GM12864 (cell line): ENCODE measurements around the gene C16orf96.

Source experiments
- DNase-seq: peaks from one replicate; pipeline ENCODE4 v3.0.0-alpha.2; 2011; ENCODE audit warnings: low read depth
- H3K4me3 ChIP-seq: 2 replicates; pipeline ENCODE4 v1.5.1; 2011; ENCODE audit warnings: mild to moderate bottlenecking, low read depth, low read length, control low read depth
- TF ChIP-seq, protein P1 (sequence below): IDR thresholded peaks from 2 replicates; pipeline ENCODE4 v1.5.1; 2011; ENCODE audit warnings: low read depth, mild to moderate bottlenecking, moderate library complexity, low read length, control low read depth, inconsistent platforms; ENCODE audit errors: missing control alignments

C16orf96 gene

DNA sequence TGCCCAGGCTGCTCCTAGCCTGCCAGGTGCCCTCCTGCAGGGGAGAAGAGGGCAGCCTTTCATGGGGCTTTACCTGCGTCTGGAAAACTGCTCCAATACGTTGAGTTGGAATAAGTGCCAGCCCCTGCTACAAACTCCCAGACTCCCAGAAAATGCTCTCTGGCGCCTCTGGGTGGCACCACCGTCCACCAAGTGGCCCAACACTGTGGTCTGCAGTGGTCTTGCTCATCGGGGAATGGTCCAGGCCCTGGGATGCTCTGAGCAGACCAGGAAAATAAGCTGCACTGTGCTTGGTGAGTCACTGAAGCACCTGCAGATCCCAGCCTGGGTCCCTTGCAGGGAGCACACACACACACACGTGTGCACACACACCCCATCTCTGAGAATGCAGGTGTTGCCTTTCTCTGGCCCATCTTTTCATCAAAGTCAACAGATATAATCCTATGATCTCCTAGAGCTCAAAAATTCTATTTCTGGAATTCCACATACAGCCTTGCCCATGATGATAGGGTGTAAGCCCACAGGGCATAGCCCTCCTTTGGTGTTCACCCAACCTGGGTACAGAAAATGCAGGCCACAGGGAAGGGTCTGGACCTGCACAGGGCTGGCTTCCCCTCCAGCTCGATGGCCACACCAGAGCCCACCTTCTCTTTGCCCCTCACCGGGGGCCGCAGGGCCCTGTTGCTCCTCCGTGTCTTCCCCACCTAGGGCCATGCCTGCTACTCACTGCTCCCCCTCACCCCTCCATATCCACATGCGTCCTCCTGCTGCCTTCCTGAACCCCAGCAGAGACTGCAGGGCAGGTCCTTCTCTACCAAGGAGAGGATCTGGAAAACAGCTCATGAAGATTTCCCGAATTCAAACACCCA lies 38.1 kb upstream of the C16orf96 start:
- TF ChIP-seq, protein P1, sequence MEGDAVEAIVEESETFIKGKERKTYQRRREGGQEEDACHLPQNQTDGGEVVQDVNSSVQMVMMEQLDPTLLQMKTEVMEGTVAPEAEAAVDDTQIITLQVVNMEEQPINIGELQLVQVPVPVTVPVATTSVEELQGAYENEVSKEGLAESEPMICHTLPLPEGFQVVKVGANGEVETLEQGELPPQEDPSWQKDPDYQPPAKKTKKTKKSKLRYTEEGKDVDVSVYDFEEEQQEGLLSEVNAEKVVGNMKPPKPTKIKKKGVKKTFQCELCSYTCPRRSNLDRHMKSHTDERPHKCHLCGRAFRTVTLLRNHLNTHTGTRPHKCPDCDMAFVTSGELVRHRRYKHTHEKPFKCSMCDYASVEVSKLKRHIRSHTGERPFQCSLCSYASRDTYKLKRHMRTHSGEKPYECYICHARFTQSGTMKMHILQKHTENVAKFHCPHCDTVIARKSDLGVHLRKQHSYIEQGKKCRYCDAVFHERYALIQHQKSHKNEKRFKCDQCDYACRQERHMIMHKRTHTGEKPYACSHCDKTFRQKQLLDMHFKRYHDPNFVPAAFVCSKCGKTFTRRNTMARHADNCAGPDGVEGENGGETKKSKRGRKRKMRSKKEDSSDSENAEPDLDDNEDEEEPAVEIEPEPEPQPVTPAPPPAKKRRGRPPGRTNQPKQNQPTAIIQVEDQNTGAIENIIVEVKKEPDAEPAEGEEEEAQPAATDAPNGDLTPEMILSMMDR: peak; percentile 63
- no peak overlapping the region for H3K4me3 ChIP-seq
- DNase-seq: no peak

DNA sequence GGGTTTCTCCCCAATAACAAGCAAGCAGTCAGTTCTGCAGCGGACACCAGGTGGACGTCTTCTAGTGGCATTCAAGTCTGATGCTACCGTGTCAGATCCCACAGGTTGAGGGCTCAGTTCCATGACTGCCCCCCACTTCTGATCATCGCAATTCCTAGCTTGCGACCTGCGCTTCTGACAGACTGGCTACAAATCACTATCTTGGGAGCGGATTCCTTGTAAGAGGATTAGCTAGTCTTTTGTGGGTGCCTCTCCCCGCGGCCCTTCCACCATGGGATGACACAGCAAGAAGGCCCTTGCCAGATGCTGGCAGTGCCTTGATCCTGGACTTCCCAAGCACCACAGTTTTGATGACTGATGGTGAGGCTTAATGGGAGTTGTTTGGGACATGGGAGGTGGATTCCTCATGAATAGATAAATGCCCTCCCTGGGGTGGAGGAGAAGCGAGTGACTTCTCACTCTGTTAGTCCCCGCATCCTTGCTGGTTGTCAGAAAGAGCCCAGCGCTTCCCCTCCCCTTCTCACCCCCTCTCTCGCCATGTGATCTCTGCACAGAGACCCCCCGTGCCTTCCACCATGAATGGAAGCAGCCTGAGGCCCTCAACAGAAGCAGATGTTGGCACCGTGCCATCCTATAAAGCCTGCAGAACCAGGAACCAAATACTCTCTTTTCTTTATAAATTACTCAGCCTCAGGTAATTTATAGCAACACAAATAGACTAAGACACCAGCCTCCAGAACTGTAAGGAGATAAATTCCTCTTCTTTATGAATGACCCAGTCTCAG lies 36.7 kb upstream of the C16orf96 start:
- no peak overlapping the region for H3K4me3 ChIP-seq
- no peak for DNase-seq
- TF ChIP-seq, protein P1: no peak

DNA sequence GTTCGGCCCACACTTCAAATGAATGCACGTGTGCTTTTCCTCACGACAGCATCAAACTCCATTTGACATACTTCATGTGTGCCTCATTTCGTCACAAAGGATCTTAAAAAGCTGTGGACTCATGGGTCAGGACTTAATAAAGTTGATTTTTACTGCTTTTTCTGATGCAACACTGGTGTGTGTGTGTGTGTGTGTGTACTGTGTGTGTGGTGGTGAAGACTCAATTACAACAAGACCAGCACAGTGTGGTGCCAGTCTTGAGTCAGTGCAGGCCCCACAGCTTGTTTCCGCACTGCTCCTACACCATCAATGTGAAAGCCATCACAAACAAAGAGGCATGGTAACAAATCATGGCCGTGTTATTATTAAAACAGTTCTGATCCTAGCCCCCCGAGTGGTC lies 35.2 kb upstream of the C16orf96 start:
- no peak for DNase-seq
- no peak overlapping the region for H3K4me3 ChIP-seq
- TF ChIP-seq, protein P1: no peak

DNA sequence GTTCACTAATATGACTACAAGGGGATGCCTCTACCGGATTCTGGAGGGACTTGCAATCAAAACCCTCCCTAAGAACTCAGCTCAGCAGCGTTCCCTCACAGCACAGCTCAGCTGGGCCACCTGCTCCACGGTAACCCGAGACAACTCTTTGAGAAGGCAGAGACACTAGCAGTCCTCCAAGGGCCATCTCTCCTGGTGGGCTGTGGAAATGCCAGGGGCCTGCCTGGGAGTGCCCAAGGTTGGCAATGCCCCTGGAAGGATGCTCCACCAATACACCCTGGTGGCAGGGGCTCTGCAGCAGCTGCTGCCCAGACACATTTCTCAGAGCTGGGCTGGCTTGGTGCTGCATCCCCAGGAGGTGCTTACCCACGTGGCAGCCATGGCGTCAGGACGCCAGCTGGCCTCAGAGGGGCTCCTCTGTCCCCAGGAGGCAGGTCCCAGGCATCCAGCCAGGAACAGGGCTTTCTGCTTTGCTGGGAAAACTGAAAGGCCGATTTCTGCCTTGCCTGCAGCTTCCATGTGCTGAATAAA lies 34.0 kb upstream of the C16orf96 start:
- DNase-seq: no peak
- no peak overlapping the region for H3K4me3 ChIP-seq
- TF ChIP-seq, protein P1: no peak

DNA sequence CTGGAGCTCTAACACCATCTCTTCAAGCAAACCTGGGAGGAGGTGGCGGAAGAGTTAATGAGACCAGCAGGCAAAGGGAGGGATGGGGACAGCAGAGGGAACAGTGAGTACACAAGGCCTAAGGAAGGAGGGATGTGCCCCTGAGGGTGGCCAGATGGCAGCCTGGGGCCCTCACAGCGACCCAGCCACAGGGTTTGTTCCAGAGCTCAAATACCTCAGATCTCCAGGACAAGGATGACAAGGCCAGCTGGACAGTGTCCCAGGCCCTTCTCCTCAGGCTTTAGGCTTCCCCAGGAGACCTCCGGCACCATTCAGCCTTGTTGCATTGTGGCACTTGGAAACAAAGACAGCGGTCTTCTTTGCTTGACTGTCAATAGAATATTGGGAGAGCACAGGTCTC lies 32.5 kb upstream of the C16orf96 start:
- TF ChIP-seq, protein P1: no peak
- DNase-seq: no peak
- no peak overlapping the region for H3K4me3 ChIP-seq

GRCh38 chr16:4524571-4524970 lies 31.6 kb upstream of the C16orf96 start:
- DNase-seq: no peak
- no peak overlapping the region for H3K4me3 ChIP-seq
- TF ChIP-seq, protein P1: no peak
